GM19452 (cell line): ENCODE results near the gene PRAMEF1.
"Not testable (repeated sequence)": the region's sequence is repeated elsewhere in the genome, so short reads cannot be mapped to it uniquely, and the experiment has no call there.

ENCODE experiments used
- ATAC-seq: cut with Tn5 transposase; IDR thresholded peaks from one replicate; pipeline ENCODE4 v1.9.1; 2021; ENCODE audit not compliant: unreplicated experiment

The PRAMEF1 gene

GRCh38 chr1:12791097-12791496 lies at the start of gene PRAMEF1:
TSS of gene PRAMEF1 (plus strand) at chr1:12791397. CDS start at chr1:12793228, 1,831 bp downstream.
- ATAC-seq, result not testable (repeated sequence)

- no peak for ATAC-seq
Observed at GRCh38 chr1:12741946-12742345, 49.3 kb upstream of the PRAMEF1 start.

- no peak for ATAC-seq
Observed at GRCh38 chr1:12745126-12745991, 45.8 kb upstream of the PRAMEF1 start.

GRCh38 chr1:12745992-12746323 lies 45.2 kb upstream of the PRAMEF1 start, which contains the start of gene CFAP107:
TSS of gene CFAP107 (plus strand) at chr1:12746200. CDS start at chr1:12746431, 231 bp downstream.
- no peak for ATAC-seq

GRCh38 chr1:12748778-12749355 lies 42.3 kb upstream of the PRAMEF1 start:
- no peak for ATAC-seq

GRCh38 chr1:12754738-12755137 lies 36.5 kb upstream of the PRAMEF1 start:
- no peak for ATAC-seq

GRCh38 chr1:12756273-12756672 lies 34.9 kb upstream of the PRAMEF1 start:
- no peak for ATAC-seq

GRCh38 chr1:12756768-12757413 lies 34.3 kb upstream of the PRAMEF1 start:
- ATAC-seq, result no peak

GRCh38 chr1:12757836-12758235 lies 33.4 kb upstream of the PRAMEF1 start:
- no peak for ATAC-seq

GRCh38 chr1:12760256-12760795 lies 30.9 kb upstream of the PRAMEF1 start:
- ATAC-seq, result no peak

- no peak for ATAC-seq
Observed at GRCh38 chr1:12761781-12762180, 29.4 kb upstream of the PRAMEF1 start.

GRCh38 chr1:12762766-12763165 lies 28.4 kb upstream of the PRAMEF1 start:
- no peak for ATAC-seq

- ATAC-seq, result no peak
Observed at GRCh38 chr1:12763479-12763878, 27.7 kb upstream of the PRAMEF1 start.

GRCh38 chr1:12764016-12764415 lies 27.2 kb upstream of the PRAMEF1 start:
- no peak for ATAC-seq

GRCh38 chr1:12769031-12769430 lies 22.2 kb upstream of the PRAMEF1 start:
- ATAC-seq, result no peak

GRCh38 chr1:12769976-12770505 lies 21.2 kb upstream of the PRAMEF1 start:
- no peak for ATAC-seq

- no peak for ATAC-seq
Observed at GRCh38 chr1:12770620-12771019, 20.6 kb upstream of the PRAMEF1 start.

- no peak for ATAC-seq
Observed at GRCh38 chr1:12771186-12771585, 20.0 kb upstream of the PRAMEF1 start.

GRCh38 chr1:12772520-12772919 lies 18.7 kb upstream of the PRAMEF1 start:
- ATAC-seq, result no peak

GRCh38 chr1:12773438-12773837 lies 17.8 kb upstream of the PRAMEF1 start, which contains the start of gene PRAMEF12:
TSS of gene PRAMEF12 (plus strand) at chr1:12773738. CDS start at chr1:12774868, 1,130 bp downstream.
- no peak for ATAC-seq

GRCh38 chr1:12774801-12775345 lies 16.3 kb upstream of the PRAMEF1 start:
- ATAC-seq, result no peak
